IPS-15b (cell line): Measurements from ENCODE around the gene ACOX3.

ENCODE experiments used
- H3K27me3 ChIP-seq: one replicate; pipeline ENCODE4 v1.6.1; 2013; ENCODE audit warnings: low read length; ENCODE audit not compliant: control insufficient read depth, insufficient read depth
- H3K36me3 ChIP-seq: one replicate; pipeline ENCODE4 v1.6.1; 2013; ENCODE audit warnings: low read length; ENCODE audit not compliant: control insufficient read depth, insufficient read depth
- H3K4me1 ChIP-seq: one replicate; pipeline ENCODE4 v1.6.1; 2013; ENCODE audit warnings: mild to moderate bottlenecking, low read length; ENCODE audit not compliant: control insufficient read depth, insufficient read depth
- H3K4me3 ChIP-seq: one replicate; pipeline ENCODE4 v1.5.1; 2013; ENCODE audit warnings: low read depth, low read length
- H3K9ac ChIP-seq: one replicate; pipeline ENCODE4 v1.6.1; 2013; ENCODE audit warnings: low read depth, mild to moderate bottlenecking, low read length
- H3K9me3 ChIP-seq: one replicate; pipeline ENCODE4 v1.6.1; 2013; ENCODE audit warnings: mild to moderate bottlenecking, low read length; ENCODE audit not compliant: control insufficient read depth, insufficient read depth

ACOX3 gene

DNA sequence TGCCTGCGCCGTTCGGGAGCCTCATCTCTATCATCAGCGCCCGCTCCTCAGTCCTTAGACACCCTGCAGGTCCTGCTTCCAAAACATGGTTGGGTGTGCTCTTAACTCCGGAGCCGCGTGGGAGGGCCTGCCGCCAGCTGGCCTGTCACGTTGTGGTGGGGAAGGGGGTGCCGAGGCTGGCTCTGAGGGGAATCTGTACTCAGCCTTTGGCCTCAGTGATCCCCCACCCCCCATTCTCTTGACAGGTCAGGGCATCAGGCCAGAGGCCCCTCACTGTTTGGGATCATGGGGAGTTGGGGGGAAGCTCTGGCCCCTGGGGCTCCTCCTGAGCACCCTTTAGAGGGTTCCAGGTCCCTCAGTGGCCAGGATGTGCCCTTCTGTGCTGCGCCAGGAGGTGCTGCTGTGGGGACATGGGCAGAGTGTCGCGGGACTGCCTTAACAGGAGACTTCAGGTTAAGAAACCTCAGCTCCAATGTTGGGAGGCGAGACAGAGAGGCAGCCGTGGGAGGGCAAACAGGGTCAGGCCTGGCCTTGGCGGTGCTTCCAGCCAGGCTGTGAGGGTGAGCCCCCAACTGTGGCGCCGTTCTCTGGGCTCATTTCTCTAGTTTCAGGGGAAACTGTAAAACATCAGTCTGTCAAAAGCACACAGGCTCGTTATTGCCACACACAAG is 33.5 kb upstream of the ACOX3 start:
- Histone ChIP-seq H3K9me3 (no peaks in the 10 kb centered on the region), H3K4me3 (no peak overlapping the region), H3K27me3 (no peaks in the 10 kb centered on the region), H3K9ac (no peak overlapping the region), H3K36me3 (peaks cover 35% of the 10 kb centered on the region), H3K4me1 (no peaks in the 10 kb centered on the region)

- Histone ChIP-seq H3K9me3 (no peaks in the 10 kb centered on the region), H3K27me3 (no peaks in the 10 kb centered on the region), H3K9ac (no peak overlapping the region), H3K36me3 (peaks cover 37% of the 10 kb centered on the region), H3K4me1 (no peaks in the 10 kb centered on the region), H3K4me3 (no peak overlapping the region)
These were observed 32.8 kb upstream of the ACOX3 start for GRCh38 chr4:8473198-8473919.

GRCh38 chr4:8472689-8473197 is 32.2 kb upstream of the ACOX3 start:
- H3K9me3 ChIP-seq: no peaks in the 10 kb centered on the region
- no peak overlapping the region for H3K4me3 ChIP-seq
- H3K4me1 ChIP-seq: no peaks in the 10 kb centered on the region
- no peaks in the 10 kb centered on the region for H3K27me3 ChIP-seq
- H3K36me3 ChIP-seq: peaks cover 34% of the 10 kb centered on the region
- H3K9ac ChIP-seq: no peak overlapping the region

- Histone ChIP-seq H3K4me1 (no peaks in the 10 kb centered on the region), H3K27me3 (no peaks in the 10 kb centered on the region), H3K4me3 (no peak overlapping the region), H3K9me3 (no peaks in the 10 kb centered on the region), H3K9ac (no peak overlapping the region), H3K36me3 (peaks cover 32% of the 10 kb centered on the region)
These were observed 31.7 kb upstream of the ACOX3 start for GRCh38 chr4:8472158-8472688.

- no peak overlapping the region for H3K4me3 ChIP-seq
- H3K36me3 ChIP-seq: peaks cover 36% of the 10 kb centered on the region
- no peak overlapping the region for H3K9ac ChIP-seq
These were observed 30.8 kb upstream of the ACOX3 start for GRCh38 chr4:8471211-8471875.

GRCh38 chr4:8470451-8471024 is 30.0 kb upstream of the ACOX3 start:
- H3K36me3 ChIP-seq: peaks cover 32% of the 10 kb centered on the region
- H3K27me3 ChIP-seq: no peaks in the 10 kb centered on the region
- H3K9me3 ChIP-seq: no peaks in the 10 kb centered on the region
- H3K9ac ChIP-seq: no peak overlapping the region
- H3K4me3 ChIP-seq: no peak overlapping the region
- no peaks in the 10 kb centered on the region for H3K4me1 ChIP-seq

More at GRCh38 chr4:8471211-8471875, 30.8 kb upstream of the ACOX3 start:
- Histone ChIP-seq H3K4me1 (no peaks in the 10 kb centered on the region), H3K9me3 (no peaks in the 10 kb centered on the region), H3K27me3 (no peaks in the 10 kb centered on the region)

DNA sequence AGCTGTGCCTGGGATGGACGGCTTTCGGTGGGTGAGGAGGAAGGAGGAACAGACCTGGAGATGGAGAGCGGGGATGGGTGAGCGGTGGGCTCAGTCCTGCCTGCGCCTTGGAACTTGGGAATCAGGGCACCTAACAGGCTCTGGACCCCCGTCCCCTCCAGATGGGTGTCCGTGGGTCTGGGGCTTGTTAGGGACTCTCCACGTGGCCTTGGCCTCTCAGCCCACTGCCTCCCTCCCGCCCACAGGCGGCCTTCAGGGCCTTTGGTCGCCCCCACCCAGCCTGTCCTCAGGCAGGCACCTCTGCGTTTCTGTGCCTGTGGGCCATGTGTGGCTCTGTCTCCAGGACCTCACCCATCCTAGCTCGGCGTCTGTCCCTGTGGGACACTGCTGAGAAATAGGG is 29.0 kb upstream of the ACOX3 start:
- H3K9ac ChIP-seq: no peak overlapping the region
- no peaks in the 10 kb centered on the region for H3K27me3 ChIP-seq
- H3K9me3 ChIP-seq: no peaks in the 10 kb centered on the region
- no peak overlapping the region for H3K4me3 ChIP-seq
- H3K4me1 ChIP-seq: no peaks in the 10 kb centered on the region
- peaks cover 32% of the 10 kb centered on the region for H3K36me3 ChIP-seq

DNA sequence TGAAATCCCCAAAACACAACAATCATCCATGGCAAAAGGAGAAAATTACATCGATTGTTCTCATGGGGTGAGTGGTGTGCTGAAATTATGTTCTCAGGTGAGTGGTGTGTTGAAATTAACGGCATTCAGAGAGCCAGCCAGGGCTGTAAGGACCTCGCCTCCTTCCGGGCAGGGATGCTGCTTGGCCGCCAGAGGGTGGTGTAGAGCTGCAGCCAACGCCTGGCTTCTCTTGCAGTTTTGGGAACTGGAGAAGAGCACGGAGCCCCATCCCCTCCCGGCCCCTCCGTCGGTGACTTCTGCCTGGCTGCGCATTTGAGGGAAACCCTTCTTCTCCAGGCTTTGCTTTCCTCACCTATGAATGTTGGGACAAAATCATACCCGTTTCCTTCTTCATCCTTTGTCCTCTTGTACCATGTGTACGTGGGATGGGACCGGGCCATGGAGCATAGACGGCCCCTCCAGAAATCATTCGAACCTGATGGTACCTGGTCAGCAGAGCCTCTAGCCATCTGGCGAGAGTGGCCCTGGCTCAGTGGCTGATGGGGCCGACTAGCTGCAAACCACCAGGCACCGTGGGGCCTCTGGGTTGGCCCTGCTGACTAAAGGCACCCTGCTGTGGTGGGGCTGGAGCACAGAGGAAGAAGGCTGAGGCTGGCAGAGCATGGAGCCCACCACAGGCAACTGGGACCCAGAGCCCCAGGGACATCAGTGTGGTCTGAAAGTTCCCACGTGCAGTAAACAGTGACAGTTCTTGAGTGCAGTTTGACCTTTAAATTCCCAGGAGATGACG is 28.4 kb upstream of the ACOX3 start:
- Histone ChIP-seq H3K4me1 (no peaks in the 10 kb centered on the region), H3K9ac (no peak overlapping the region), H3K36me3 (peaks cover 32% of the 10 kb centered on the region), H3K27me3 (no peaks in the 10 kb centered on the region), H3K4me3 (no peak overlapping the region), H3K9me3 (no peaks in the 10 kb centered on the region)

DNA sequence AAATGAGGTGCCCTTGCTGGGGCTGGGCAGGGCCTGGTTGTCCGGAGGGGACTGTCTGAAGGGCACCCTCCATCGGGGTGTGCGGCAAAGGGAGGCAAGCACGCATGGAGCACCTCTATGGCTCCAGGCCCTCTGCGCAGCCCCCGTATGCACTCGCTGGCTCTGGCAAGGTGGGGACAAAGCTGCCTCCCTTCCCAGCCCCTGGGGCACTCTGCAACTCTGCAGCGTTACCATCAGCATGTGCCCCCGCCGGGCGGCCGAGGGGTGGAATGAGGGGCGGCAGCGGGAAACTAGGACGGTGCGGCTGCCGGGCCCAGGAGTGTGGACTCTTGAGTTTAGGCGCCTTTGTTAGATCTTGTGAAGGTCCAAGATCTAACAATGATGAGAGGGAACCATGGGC is 26.5 kb upstream of the ACOX3 start:
- Histone ChIP-seq H3K4me3 (no peak overlapping the region), H3K4me1 (no peaks in the 10 kb centered on the region), H3K27me3 (no peaks in the 10 kb centered on the region), H3K36me3 (peaks cover 32% of the 10 kb centered on the region), H3K9me3 (no peaks in the 10 kb centered on the region), H3K9ac (no peak overlapping the region)

GRCh38 chr4:8465615-8466611 is 25.4 kb upstream of the ACOX3 start:
- Histone ChIP-seq H3K36me3 (peaks cover 26% of the 10 kb centered on the region), H3K4me3 (no peak overlapping the region), H3K9me3 (no peaks in the 10 kb centered on the region), H3K4me1 (no peaks in the 10 kb centered on the region), H3K27me3 (no peaks in the 10 kb centered on the region), H3K9ac (no peak overlapping the region)
